Tibial nerve (tissue), 3 donors: ENCODE data around the gene TBRG1.

Experiments used
- POLR2A ChIP-seq, 2 donors: fragments of 450-650 bp; IDR thresholded peaks; one replicate each; pipeline ENCODE4 v1.6.1; 2017; ENCODE audit warnings: antibody characterized with exemption in 2 of 2, mild to moderate bottlenecking in 2 of 2, moderate library complexity in 2 of 2
- TF ChIP-seq, protein P1 (sequence below), 5 experiments: fragments of 200-600 bp in 3 of 5; fragments of 450-650 bp in 2 of 5; sonication (generic) in 3 of 5; IDR thresholded peaks; one replicate each; pipeline ENCODE4 v1.5.1; 2016 to 2019; ENCODE audit warnings: antibody characterized with exemption in 5 of 5, mild to moderate bottlenecking in 3 of 5, moderate library complexity in 2 of 5

DNA sequence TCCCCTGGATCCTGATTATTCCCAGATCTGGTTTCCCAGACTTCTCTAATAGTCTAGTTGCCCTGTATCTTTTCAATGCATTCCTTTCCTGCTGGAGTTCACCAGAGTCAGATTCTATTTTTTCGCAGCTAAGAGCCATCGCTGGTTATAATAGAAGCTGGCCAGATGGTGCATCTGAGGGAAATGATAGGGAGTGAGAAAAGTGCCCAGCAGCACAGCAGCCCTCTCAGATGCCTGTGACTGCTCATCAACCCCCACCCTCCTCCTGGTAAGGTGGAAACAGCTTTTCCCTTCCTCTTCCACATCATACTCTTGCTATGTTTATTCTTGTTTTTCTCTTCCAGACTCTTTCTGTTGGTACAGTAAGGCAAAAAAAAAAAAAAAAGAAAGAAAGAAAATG lies 40.1 kb upstream of the TBRG1 start:
- no peak for TF ChIP-seq POLR2A (IDR thresholded peaks at IDR 0.05)
- TF ChIP-seq, protein P1, sequence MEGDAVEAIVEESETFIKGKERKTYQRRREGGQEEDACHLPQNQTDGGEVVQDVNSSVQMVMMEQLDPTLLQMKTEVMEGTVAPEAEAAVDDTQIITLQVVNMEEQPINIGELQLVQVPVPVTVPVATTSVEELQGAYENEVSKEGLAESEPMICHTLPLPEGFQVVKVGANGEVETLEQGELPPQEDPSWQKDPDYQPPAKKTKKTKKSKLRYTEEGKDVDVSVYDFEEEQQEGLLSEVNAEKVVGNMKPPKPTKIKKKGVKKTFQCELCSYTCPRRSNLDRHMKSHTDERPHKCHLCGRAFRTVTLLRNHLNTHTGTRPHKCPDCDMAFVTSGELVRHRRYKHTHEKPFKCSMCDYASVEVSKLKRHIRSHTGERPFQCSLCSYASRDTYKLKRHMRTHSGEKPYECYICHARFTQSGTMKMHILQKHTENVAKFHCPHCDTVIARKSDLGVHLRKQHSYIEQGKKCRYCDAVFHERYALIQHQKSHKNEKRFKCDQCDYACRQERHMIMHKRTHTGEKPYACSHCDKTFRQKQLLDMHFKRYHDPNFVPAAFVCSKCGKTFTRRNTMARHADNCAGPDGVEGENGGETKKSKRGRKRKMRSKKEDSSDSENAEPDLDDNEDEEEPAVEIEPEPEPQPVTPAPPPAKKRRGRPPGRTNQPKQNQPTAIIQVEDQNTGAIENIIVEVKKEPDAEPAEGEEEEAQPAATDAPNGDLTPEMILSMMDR (IDR thresholded peaks at IDR 0.05), result no peak
